Heart left ventricle (tissue), 13 donors: ENCODE results near the gene PLA2G6.

ENCODE experiments used
- CTCF ChIP-seq, 12 donors: fragments of 200-600 bp; sonication (generic) in 4 of 12; IDR thresholded peaks; one replicate each; pipeline versions ENCODE4 v1.5.0 to v1.8.0; 2018 to 2022; ENCODE audit warnings: antibody characterized with exemption in 12 of 12, mild to moderate bottlenecking in 5 of 12
- POLR2A ChIP-seq, 2 donors: fragments of 450-650 bp; IDR thresholded peaks; one replicate each; pipeline ENCODE4 v1.6.1; 2017; ENCODE audit warnings: antibody characterized with exemption in 2 of 2, mild to moderate bottlenecking in 2 of 2, moderate library complexity in 2 of 2
- donor health status: ischemic (EF 13 %, LVEDD 7.1; RV severe dilation, severe dysfunction).
- donor health status: DM: no; HTN: yes; CAD: no.
- donor health status: DM: no; HTN: no; CAD: no.
- donor health status: ischemic (EF 25% LVEDD 6.9; RV normal size, moderate dysfunction).
- donor health status: ischemic (EF 25% LVEDD 5.7; RV mildly dilated, moderate dysfunction).
- donor health status: ischemic (EF 35%, LVEDD 5.7; RV mildly dilated, moderate dysfunction).
- donor health status: nonischemic (EF 11% LVEDD 7.7; RV severe dilation, severe dysfunction).
- donor health status: DM: yes; HTN: yes; CAD: no.
- donor health status: PGD.
- donor health status: ischemic (EF 29% LVEDD 5.4; RV normal size, mild dysfunction).
- donor health status: nonischemic (EF 23%, LVEDD 6.1; RV moderate dilation, normal function).

DNA sequence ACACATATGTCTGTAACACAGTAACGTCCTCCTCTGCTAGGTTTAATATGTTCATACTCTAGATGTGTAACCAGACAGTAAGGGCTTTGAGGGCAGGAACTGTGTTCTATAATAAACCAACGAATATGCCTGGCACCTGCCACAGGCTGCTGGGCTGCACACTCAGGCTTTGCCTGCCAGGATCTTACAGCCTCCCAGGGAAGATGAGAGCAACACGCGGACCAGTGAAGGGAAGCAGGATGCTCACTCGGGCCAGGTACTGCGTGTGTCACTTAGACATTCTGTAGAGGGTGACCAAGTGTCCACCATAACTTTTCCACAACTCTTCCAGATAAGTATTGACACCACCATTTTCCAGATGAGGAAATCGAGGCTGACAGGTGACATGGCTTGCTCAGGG, 49.5 kb downstream of the PLA2G6 start:
- TF ChIP-seq CTCF (IDR thresholded peaks at IDR 0.05) = no peak
- no peak for TF ChIP-seq POLR2A (IDR thresholded peaks at IDR 0.05)
